Activated naive CD8-positive, alpha-beta T cell (primary cell): Measurements from ENCODE around the gene ZGPAT.

Experiments used
- H3K27ac Mint-ChIP-seq: one replicate; pipeline ENCODE4 v1.8.0; 2021; ENCODE audit warnings: mixed read lengths
- H3K27me3 Mint-ChIP-seq: one replicate; pipeline ENCODE4 v1.8.0; 2021; ENCODE audit warnings: mixed read lengths
- H3K36me3 Mint-ChIP-seq: one replicate; pipeline ENCODE4 v1.8.0; 2021; ENCODE audit warnings: mixed read lengths
- H3K4me1 Mint-ChIP-seq: one replicate; pipeline ENCODE4 v1.8.0; 2021; ENCODE audit warnings: low read depth, mixed read lengths
- H3K4me3 Mint-ChIP-seq: one replicate; pipeline ENCODE4 v1.8.0; 2021; ENCODE audit warnings: mild to moderate bottlenecking, mixed read lengths
- H3K9me3 Mint-ChIP-seq: one replicate; pipeline ENCODE4 v1.8.0; 2021; ENCODE audit warnings: low read depth, mixed read lengths

Gene ZGPAT

DNA sequence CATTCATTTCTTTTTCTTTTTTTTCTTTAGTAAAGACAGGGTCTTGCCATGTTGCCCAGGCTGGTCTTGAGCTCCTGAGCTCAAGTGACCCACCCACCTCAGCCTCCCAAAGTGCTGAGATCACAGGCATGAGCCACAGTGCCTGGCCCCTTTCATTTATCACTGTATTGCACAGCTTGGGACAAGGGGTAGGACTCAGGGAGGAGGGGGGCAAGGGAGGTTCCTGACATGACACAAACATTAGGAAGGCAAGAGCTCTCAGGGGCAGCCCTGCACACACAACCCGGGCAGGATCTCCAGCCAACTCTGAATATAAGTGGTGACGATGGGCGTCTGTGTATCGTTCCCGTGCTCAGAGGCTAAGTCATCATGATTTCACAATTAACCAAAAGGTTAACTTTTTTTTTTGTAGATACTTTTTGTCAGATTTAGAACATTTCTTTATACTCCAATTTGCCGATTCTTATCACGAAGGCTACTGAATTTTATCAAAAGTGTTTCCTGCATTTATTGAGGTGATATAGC is 51.6 kb downstream of the ZGPAT start:
- H3K4me1 Mint-ChIP-seq: peaks cover 8% of the 10 kb centered on the region
- no peaks in the 10 kb centered on the region for H3K27me3 Mint-ChIP-seq
- H3K27ac Mint-ChIP-seq: no peak overlapping the region
- no peak overlapping the region for H3K4me3 Mint-ChIP-seq
- H3K36me3 Mint-ChIP-seq: no peaks in the 10 kb centered on the region
- H3K9me3 Mint-ChIP-seq: no peaks in the 10 kb centered on the region

DNA sequence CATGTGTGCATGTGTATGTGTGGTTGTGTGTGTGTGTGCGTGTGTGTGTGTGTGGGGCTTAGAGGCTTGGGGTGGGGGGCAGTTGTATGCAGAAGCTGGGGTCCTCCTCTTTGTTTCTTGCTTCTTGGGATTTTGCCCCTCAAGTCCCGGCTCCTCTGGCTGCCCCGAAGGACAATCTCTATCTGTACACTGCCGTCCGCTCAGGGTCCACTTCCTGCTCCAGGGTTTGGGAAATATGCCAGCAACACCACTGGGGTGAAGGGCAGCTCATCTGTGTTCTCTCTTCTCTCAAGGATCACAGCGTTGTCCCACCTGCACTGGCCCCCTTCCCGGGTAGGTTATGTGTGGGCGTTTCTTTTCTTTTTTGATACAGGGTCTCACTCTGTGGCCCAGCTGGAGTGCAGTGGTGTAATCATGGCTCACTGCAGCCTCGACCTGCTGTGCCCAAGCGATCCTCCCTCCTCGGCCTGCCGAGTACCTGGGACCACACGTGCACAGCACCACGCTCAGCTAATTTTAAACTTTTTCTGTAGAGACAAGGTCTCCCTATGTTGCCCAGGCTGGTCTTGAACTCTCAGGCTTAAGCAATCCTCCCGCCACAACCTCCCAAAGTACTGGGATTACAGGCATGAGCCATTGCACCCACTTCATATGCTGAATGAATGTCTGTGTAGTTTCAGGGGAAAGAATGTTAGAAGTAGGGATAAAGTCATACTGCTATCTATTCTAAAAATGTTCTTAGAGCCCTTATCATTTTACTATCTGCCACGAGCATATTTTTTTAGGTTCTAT is 57.4 kb downstream of the ZGPAT start:
- H3K4me3 Mint-ChIP-seq: no peak overlapping the region
- H3K4me1 Mint-ChIP-seq: no peaks in the 10 kb centered on the region
- no peaks in the 10 kb centered on the region for H3K27me3 Mint-ChIP-seq
- no peaks in the 10 kb centered on the region for H3K9me3 Mint-ChIP-seq
- H3K27ac Mint-ChIP-seq: no peak overlapping the region
- H3K36me3 Mint-ChIP-seq: no peaks in the 10 kb centered on the region

DNA sequence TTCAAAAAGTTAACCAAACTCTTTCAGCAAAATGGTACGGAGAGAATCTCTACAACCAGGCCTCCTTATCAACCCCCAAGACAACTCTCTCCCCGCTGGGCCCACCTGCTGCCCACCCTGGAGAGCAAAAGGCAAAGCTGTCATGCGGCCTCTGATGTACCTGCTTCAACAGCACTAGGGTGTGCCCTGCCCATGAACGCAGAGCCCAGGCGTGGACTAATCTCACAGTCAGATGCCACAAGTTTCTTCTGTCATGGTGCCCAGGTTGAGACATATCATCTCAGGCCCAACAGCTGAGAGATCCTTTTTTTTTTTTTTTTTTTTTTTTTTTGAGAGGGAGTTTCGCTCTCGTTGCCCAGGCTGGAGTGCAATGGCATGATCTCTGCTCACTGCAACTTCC is 58.1 kb downstream of the ZGPAT start:
- no peaks in the 10 kb centered on the region for H3K9me3 Mint-ChIP-seq
- no peak overlapping the region for H3K27ac Mint-ChIP-seq
- no peaks in the 10 kb centered on the region for H3K4me1 Mint-ChIP-seq
- no peaks in the 10 kb centered on the region for H3K27me3 Mint-ChIP-seq
- H3K36me3 Mint-ChIP-seq: no peaks in the 10 kb centered on the region
- no peak overlapping the region for H3K4me3 Mint-ChIP-seq

DNA sequence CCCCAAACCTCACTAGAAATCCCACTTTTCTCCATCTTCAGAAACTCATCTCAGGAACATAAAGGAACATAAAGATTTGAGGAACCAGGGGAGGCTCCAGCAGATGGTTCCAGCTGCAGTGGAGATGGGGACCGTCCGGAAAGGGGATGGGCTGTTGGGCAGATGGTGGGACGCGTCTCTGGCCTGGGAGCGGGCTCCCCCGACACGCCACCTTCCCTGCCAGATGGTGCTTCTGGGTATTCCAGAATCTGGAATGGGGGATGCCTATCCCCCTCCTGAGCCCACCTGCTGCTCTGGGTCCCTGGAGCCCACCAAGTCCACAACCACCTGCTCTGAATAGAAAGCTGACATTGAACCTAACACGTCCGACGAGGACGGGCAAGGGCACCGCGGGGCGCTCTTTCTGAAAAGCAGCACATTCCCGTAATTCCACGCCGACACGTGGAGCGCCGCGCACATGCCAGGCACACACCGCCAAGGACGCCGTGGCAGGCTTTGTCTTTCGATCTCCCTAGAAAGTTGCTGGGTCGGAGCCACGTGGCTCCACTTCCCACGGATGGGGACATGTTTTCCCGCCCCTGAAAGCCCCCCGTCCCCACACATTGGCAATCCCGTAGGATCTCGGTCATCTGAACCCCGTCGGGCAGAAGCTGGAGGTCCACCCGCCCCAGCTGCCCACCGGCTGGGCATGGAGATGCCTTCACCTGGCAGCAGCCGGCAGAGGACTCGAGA is 59.0 kb downstream of the ZGPAT start:
- Mint-ChIP-seq H3K4me3 (no peak overlapping the region), H3K27me3 (no peaks in the 10 kb centered on the region), H3K27ac (no peak overlapping the region), H3K4me1 (no peaks in the 10 kb centered on the region), H3K36me3 (no peaks in the 10 kb centered on the region), H3K9me3 (no peaks in the 10 kb centered on the region)

DNA sequence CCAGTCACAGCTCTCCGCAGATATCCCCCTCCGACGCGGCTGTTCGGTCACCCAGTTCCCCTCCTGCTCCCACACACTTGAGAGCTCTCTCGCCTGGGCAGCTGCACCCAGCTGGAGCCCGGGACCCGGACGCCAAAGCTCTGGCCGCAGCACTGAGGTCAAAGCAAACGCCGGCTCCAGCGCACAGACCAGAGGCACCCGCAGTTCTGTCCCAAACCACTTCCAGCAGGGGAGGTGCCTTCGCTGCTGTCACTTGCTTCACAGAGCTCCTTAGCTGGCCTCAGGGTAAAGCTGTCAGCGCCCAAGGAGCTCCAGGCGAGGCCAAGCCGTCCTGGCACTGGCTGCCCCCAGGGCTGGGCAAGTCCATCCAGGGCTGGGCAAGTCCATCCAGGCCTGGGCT is 59.6 kb downstream of the ZGPAT start:
- no peak overlapping the region for H3K27ac Mint-ChIP-seq
- no peaks in the 10 kb centered on the region for H3K27me3 Mint-ChIP-seq
- H3K4me1 Mint-ChIP-seq: no peaks in the 10 kb centered on the region
- H3K36me3 Mint-ChIP-seq: no peaks in the 10 kb centered on the region
- no peaks in the 10 kb centered on the region for H3K9me3 Mint-ChIP-seq
- no peak overlapping the region for H3K4me3 Mint-ChIP-seq

DNA sequence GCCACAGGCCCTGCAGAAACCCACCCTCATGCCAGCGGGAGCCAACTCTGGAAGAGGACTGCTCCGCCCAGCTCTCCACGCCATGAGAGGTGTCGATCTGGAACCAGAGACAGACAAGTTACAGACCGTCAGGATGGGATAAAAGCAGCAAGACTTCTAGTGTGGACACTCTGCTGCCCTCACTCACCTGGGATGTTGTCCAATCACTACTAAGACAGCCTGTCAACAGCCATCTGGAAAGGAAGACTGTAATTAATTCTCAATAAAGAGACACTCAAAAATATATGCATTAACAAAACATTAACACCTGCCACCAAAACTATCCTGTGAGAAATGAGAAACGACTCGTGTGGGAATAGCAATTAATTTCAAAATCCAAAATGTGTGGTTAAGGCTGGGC is 60.0 kb downstream of the ZGPAT start:
- H3K27ac Mint-ChIP-seq: no peak overlapping the region
- no peaks in the 10 kb centered on the region for H3K27me3 Mint-ChIP-seq
- H3K9me3 Mint-ChIP-seq: no peaks in the 10 kb centered on the region
- no peaks in the 10 kb centered on the region for H3K36me3 Mint-ChIP-seq
- no peak overlapping the region for H3K4me3 Mint-ChIP-seq
- H3K4me1 Mint-ChIP-seq: no peaks in the 10 kb centered on the region

DNA sequence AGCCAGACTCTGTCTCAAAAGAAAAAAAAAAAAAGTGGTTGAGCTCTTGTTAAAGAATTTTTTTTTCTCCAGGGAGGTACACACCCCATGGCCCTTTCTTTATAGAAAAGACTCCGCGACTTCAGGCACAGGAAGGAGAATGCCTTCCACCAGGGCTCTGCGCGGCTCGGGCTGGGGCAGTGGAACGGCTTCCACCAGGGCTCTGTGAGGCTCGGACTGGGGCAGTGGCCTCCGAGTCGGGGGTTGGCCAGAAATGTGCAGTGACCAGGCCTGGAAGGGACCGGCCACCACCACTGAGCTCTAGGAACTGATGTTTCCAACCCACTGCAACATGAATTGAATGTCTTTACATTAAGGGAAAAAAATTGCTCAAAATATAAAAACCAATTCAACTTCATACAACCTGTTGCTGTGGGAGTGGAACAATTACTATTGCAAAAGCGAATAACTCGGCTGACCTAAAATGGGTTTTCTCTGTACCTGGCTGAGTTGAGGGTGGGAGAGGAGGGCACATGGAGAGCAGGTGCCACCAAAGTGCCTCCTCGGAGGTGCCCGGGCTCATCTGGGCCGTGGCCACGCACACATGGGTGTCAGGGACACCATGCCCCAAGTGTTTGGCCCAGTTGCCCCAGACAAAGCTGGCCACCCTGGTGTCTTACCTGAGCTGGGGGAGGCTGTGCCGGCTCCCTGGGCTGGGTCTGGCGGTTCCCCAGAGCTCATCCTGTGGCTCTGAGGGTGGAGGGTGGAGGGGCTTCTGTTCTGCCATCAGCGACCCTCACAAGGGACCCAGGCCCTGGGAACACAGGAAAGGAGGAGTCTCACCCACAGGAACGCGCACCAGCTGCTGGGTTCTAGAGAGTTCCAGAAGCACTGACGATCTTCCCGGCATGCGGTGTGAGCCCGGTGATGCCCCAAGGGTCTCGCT is 61.0 kb downstream of the ZGPAT start:
- Mint-ChIP-seq H3K27me3 (no peaks in the 10 kb centered on the region), H3K27ac (no peak overlapping the region), H3K4me1 (no peaks in the 10 kb centered on the region), H3K4me3 (no peak overlapping the region), H3K36me3 (no peaks in the 10 kb centered on the region), H3K9me3 (no peaks in the 10 kb centered on the region)

DNA sequence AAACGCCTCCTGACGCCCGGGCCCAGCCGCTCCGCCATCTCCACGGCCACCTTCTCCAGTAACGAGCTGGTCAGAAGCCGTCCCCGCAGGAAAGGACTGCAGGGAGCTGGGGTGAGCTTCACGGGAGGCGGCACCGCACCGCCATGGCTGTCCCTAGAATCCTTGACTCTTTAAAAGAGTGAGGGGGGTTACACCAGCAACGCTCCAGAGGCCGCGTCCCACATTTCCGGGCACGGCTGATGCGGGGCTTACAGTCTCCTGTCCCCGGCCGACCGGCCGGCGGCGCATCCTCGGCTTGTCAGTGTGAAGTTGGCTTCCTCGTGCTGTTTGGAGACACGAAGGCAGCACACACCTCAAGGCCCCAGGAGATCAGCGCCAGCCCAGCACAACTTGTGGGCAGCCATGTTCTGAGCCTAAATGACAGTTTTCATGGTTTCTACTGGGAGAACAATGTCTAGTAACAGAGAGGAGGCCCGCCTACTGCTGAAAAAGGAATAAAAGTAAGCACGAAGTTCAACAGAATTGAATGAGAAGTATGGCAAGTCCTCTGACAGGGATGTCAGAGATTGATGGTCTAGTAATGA is 62.1 kb downstream of the ZGPAT start:
- H3K4me3 Mint-ChIP-seq: no peak overlapping the region
- H3K27me3 Mint-ChIP-seq: no peaks in the 10 kb centered on the region
- H3K4me1 Mint-ChIP-seq: peaks cover 5% of the 10 kb centered on the region
- no peaks in the 10 kb centered on the region for H3K9me3 Mint-ChIP-seq
- H3K36me3 Mint-ChIP-seq: no peaks in the 10 kb centered on the region
- no peak overlapping the region for H3K27ac Mint-ChIP-seq

DNA sequence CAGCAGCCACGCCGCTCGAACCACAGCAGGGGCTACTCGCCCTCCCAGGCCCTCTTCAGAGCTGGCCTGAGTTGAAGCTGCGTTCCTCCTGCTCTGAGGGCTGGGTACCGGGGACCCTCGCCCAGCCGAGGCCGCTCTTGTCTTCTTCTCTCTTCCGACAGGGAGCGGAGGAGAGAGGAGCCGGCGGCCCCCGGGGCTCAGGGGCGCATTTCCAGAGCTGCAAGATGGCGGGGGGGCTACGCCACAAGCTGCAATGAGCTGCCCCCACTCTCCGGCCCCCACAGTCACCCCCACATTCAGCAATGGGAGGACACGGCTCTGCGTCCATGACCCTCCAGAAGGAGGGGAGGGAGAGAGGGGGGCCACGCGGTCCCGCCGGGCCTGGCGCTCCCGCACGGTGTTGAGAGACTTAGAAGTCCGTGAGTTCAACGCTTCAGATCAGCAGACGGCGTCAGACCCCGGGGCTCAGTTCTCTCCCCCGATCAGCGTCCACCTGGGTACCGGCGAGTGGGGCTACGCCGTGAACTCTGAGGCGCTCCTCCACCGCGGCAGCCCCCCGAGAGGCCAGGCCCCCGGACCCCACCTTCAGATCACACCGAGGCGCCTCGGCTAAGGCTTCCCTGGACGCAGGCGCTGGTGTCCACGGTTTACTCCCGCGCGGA is 63.3 kb downstream of the ZGPAT start:
- peaks cover 5% of the 10 kb centered on the region for H3K4me1 Mint-ChIP-seq
- no peaks in the 10 kb centered on the region for H3K9me3 Mint-ChIP-seq
- no peak overlapping the region for H3K4me3 Mint-ChIP-seq
- H3K27ac Mint-ChIP-seq: no peak overlapping the region
- no peaks in the 10 kb centered on the region for H3K36me3 Mint-ChIP-seq
- H3K27me3 Mint-ChIP-seq: no peaks in the 10 kb centered on the region

DNA sequence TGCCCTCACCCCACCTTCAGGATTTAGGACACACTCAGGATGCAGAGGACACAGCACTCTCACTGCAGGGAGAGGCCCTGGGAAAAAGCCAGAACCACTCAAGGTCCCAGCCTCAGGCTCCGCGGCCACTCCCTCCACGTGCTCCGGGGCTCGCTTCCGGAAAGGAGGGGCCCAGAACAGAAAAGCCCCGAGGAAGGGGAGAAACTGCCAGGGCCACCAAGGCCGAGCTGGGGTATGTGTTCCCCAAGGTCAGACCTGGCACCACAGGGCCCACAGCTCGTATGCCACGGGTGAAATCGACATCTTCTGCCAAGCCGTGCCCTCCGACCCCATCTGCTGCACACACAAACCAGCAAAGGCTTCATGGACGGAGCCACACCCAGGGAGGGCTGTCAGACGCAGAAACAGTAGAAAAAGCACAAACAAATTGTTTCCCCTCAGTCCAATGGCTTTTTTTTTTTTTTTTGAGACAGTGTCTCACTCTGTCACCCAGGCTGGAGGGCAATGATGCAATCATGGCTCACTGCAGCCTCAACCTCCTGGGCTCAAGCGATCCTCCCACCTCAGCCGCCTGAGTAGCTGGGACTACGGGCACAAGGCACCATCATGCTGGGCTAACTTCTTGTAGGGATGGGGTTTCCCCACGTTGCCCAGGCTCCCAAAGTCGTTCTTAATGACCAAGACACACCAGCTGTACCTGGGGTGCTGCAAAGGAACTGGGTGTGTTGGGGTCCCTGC is 65.1 kb downstream of the ZGPAT start:
- Mint-ChIP-seq H3K27me3 (no peaks in the 10 kb centered on the region), H3K4me3 (no peak overlapping the region), H3K36me3 (no peaks in the 10 kb centered on the region), H3K27ac (no peak overlapping the region), H3K9me3 (no peaks in the 10 kb centered on the region), H3K4me1 (peaks cover 5% of the 10 kb centered on the region)

DNA sequence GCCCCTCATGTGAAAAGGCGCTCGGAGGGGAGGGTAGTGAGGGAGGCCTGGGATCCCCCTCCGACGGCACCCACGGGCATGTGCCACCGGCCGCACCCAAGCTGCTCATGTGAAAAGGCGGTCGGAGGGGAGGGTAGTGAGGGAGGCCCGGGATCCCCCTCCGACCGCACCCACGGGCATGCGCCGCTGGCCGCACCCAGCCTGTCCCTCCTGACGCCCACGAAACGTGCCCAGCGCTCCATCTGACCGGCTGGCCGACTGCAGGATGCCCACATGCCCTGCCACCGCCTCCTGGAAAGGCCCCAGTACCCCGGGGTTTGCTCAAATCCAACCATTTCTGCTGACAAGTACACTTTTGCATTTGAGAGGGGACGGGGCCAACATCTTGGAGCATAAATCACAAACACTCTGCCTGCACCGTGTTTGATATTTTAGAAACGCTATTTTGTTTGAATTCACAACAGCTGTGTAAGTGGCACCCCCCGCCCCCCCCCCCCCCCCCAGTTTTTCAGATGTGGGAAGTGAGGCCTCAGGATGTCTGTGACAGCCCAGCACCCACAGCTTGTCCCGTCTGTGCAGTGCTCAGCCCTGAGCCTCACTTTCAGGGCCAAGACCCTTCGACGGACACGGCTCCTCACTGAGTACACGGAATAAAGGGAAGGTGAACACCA is 65.9 kb downstream of the ZGPAT start:
- no peaks in the 10 kb centered on the region for H3K36me3 Mint-ChIP-seq
- H3K9me3 Mint-ChIP-seq: no peaks in the 10 kb centered on the region
- no peaks in the 10 kb centered on the region for H3K27me3 Mint-ChIP-seq
- peaks cover 5% of the 10 kb centered on the region for H3K4me1 Mint-ChIP-seq
- H3K27ac Mint-ChIP-seq: no peak overlapping the region
- no peak overlapping the region for H3K4me3 Mint-ChIP-seq

DNA sequence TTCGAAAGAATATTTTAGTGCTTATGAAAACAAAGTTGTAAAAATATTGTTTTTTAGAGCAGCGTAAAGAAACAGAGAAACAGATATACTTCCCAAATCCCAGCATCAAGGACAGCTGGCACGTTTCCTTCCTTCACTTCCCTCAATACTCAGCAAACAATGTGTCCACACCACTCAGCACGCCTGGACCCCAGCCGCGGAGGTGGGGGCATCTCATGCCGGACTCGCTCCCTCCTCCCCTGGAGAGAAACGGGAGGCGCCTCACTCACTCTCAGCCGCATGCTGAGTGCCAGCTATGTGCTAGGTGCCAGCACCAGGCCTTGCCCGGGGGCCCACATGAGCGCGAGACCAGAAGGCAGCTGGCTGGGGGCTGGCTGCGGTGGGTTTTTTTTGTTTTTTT is 66.5 kb downstream of the ZGPAT start:
- H3K27me3 Mint-ChIP-seq: no peaks in the 10 kb centered on the region
- H3K4me1 Mint-ChIP-seq: peaks cover 5% of the 10 kb centered on the region
- H3K4me3 Mint-ChIP-seq: no peak overlapping the region
- no peaks in the 10 kb centered on the region for H3K36me3 Mint-ChIP-seq
- H3K27ac Mint-ChIP-seq: no peak overlapping the region
- no peaks in the 10 kb centered on the region for H3K9me3 Mint-ChIP-seq
